B cell (primary cell): ENCODE results near the gene FBXO24. TPM values are rescaled to one million over a fixed set of nuclear protein-coding genes. Genes with fewer than 3 reads are reported as not detected.

ENCODE experiments used
- ATAC-seq: fragments of 200-7000 bp; cut with Tn5 transposase; one replicate; pipeline ENCODE4 v1.10.0; 2021; ENCODE audit warnings: low read depth, mild to moderate bottlenecking, moderate number of reproducible peaks, moderate library complexity
- CTCF ChIA-PET: fragments of 350-600 bp; sonication (Branson Sonifier 250); formaldehyde crosslinking; loops from one replicate; lab custom pipeline; 2021; ENCODE audit warnings: antibody characterized with exemption, inconsistent platforms; lab: Charles Lee
- POLR2A ChIA-PET: fragments of 350-600 bp; sonication (Branson Sonifier 250); formaldehyde crosslinking; loops from one replicate; lab custom pipeline; 2021; ENCODE audit warnings: antibody characterized with exemption; lab: Charles Lee
- DNase-seq: peaks from one replicate; pipeline ENCODE4 v3.0.0; 2013
- H2AFZ ChIP-seq: 2 replicates; pipeline ENCODE4 v1.6.1; 2012; ENCODE audit warnings: mild to moderate bottlenecking, low read depth, low read length; ENCODE audit not compliant: insufficient read depth, poor library complexity, severe bottlenecking
- H3K27ac ChIP-seq, 2 donors: 1 replicate in 1 of 2; 2 replicates in 1 of 2; pipeline ENCODE4 v1.5.1; 2012 to 2013; ENCODE audit warnings: low read length in 2 of 2, mild to moderate bottlenecking in 2 of 2, moderate library complexity in 1 of 2
- H3K27me3 ChIP-seq, 4 experiments: fragments of 200-600 bp in 1 of 4; sonication (generic) in 1 of 4; replicated peaks in 1 of 4; 1 replicate in 2 of 4; 2 replicates in 2 of 4; pipeline versions ENCODE4 v1.6.1 to v1.7.0; 2013 to 2016; ENCODE audit warnings: low read length in 3 of 4, mild to moderate bottlenecking in 2 of 4, mixed read lengths in 1 of 4, moderate library complexity in 1 of 4; ENCODE audit not compliant: insufficient read depth in 4 of 4, control insufficient read depth in 3 of 4; ENCODE audit errors: control extremely low read depth in 1 of 4
- H3K36me3 ChIP-seq, 2 experiments: replicated peaks in 1 of 2; 1 replicate in 1 of 2; 2 replicates in 1 of 2; pipeline versions ENCODE4 v1.6.1 to v1.7.1; 2013; ENCODE audit warnings: low read length in 1 of 2; ENCODE audit not compliant: insufficient read depth in 2 of 2, control insufficient read depth in 1 of 2; ENCODE audit errors: control extremely low read depth in 1 of 2, extremely low read depth in 1 of 2
- H3K4me1 ChIP-seq, 2 donors: fragments of 200-600 bp in 1 of 2; sonication (generic) in 1 of 2; 1 replicate in 1 of 2; 2 replicates in 1 of 2; pipeline versions ENCODE4 v1.5.1 to v1.6.1; 2013 to 2017; ENCODE audit warnings: low read length in 2 of 2; ENCODE audit not compliant: control insufficient read depth in 2 of 2, insufficient read depth in 2 of 2
- H3K4me2 ChIP-seq: replicated peaks from 2 replicates; pipeline ENCODE3; 2012; ENCODE audit warnings: mild to moderate bottlenecking, low read depth, low read length; ENCODE audit not compliant: poor library complexity, severe bottlenecking
- H3K4me3 ChIP-seq, 5 experiments: fragments of 200-600 bp in 1 of 5; sonication (generic) in 1 of 5; 1 replicate in 3 of 5; 2 replicates in 2 of 5; pipeline versions ENCODE4 v1.5.1 to v1.7.0; 2011 to 2016; ENCODE audit warnings: low read length in 4 of 5, mild to moderate bottlenecking in 4 of 5, low read depth in 2 of 5, control low read depth in 1 of 5, moderate library complexity in 1 of 5; ENCODE audit not compliant: insufficient read depth in 1 of 5; ENCODE audit errors: control extremely low read depth in 1 of 5, extremely low read depth in 1 of 5
- H3K79me2 ChIP-seq: fragments of 200-600 bp; sonication (generic); one replicate; pipeline ENCODE4 v1.6.0; 2016; ENCODE audit warnings: low read length; ENCODE audit not compliant: control insufficient read depth, insufficient read depth
- H3K9ac ChIP-seq: fragments of 200-600 bp; sonication (generic); 2 replicates; pipeline ENCODE4 v1.6.1; 2017; ENCODE audit warnings: mild to moderate bottlenecking, low read length, moderate library complexity
- H3K9me3 ChIP-seq, 3 donors: one replicate each; pipeline versions ENCODE4 v1.6.1 to v1.7.1; 2013; ENCODE audit warnings: low read length in 2 of 3; ENCODE audit not compliant: control insufficient read depth in 2 of 3, insufficient read depth in 1 of 3; ENCODE audit errors: control extremely low read depth in 1 of 3
- H4K20me1 ChIP-seq: 2 replicates; pipeline ENCODE4 v1.6.0; 2012; ENCODE audit warnings: mild to moderate bottlenecking, low read length; ENCODE audit not compliant: insufficient read depth, control insufficient read depth, poor library complexity, severe bottlenecking
- H3K27ac Mint-ChIP-seq: one replicate; pipeline ENCODE4 v1.8.0; 2021; ENCODE audit warnings: mixed read lengths
- H3K27me3 Mint-ChIP-seq: one replicate; pipeline ENCODE4 v1.8.0; 2021; ENCODE audit warnings: mixed read lengths
- H3K4me1 Mint-ChIP-seq: one replicate; pipeline ENCODE4 v1.8.0; 2021; ENCODE audit warnings: mixed read lengths
- H3K4me3 Mint-ChIP-seq: one replicate; pipeline ENCODE4 v1.8.0; 2021; ENCODE audit warnings: mixed read lengths
- H3K9me3 Mint-ChIP-seq: one replicate; pipeline ENCODE4 v1.8.0; 2022; ENCODE audit warnings: mixed read lengths; ENCODE audit not compliant: insufficient read depth
- CTCF ChIP-seq: fragments of 200-600 bp; IDR thresholded peaks from one replicate; pipeline ENCODE4 v1.8.0; 2022; ENCODE audit warnings: antibody characterized with exemption, mild to moderate bottlenecking
- EZH2 ChIP-seq: IDR thresholded peaks from 2 replicates; pipeline ENCODE4 v1.6.1; 2012; ENCODE audit warnings: borderline replicate concordance, low read depth, mild to moderate bottlenecking, moderate library complexity, low read length; ENCODE audit not compliant: insufficient read depth, poor library complexity, severe bottlenecking
- WGBS: methylation state at CpG from one replicate; pipeline ENCODE4 v1.1.5; 2013; ENCODE audit warnings: missing lambda C conversion rate; ENCODE audit not compliant: insufficient coverage; 5-methylcytosine and 5-hydroxymethylcytosine counted together
- intact Hi-C: fragments of 100-400 bp; cut with micrococcal nuclease; formaldehyde crosslinking; loops from one replicate; pipeline ENCODE4 v1.10.0; 2022
- polyA plus RNA-seq: library from polyadenylated mRNA; depleted of rRNA; stranded (reverse); fragments of >200 nt; gene quantifications from 2 replicates; pipeline ENCODE4 v1.2.3, GENCODE V29; 2012
- total RNA-seq, 2 donors: library from RNA; stranded (reverse); fragments of 120-200 nt in 1 of 2; gene quantifications; 1 replicate in 1 of 2; 2 replicates in 1 of 2; pipeline versions ENCODE4 v1.2.3 to v1.2.4, GENCODE V29; 2013 to 2022

Gene FBXO24
- total and polyA plus RNA-seq, 2 donors (not counting 1 experiment from before 2014, with no cell fraction given): 1.2 to 1.6 TPM

GRCh38 chr7:100600730-100601038 lies 14.6 kb downstream of the FBXO24 start:
- H2AFZ ChIP-seq: no peak overlapping the region
- no peaks in the 10 kb centered on the region for H3K9me3 ChIP-seq
- intact Hi-C loops: no loop called here
- H3K4me3 ChIP-seq: no peak overlapping the region
- H3K4me1 ChIP-seq: peaks cover 14 to 22% of the 10 kb centered on the region in 2 donors
- H3K79me2 ChIP-seq: no peaks in the 10 kb centered on the region
- H3K27ac ChIP-seq: no peak overlapping the region
- no peak overlapping the region for H3K27ac Mint-ChIP-seq
- no peaks in the 10 kb centered on the region for H3K9me3 Mint-ChIP-seq
- no peak for ATAC-seq
- TF ChIP-seq CTCF (no peak), EZH2 (no peak)
- no peak overlapping the region for H3K4me3 Mint-ChIP-seq
- no peak for DNase-seq
- H3K9ac ChIP-seq: no peak overlapping the region
- ChIA-PET CTCF (no interaction called here), POLR2A (no interaction called here)
- WGBS: 91% methylated on average over 9 of the region's 9 CpGs
- H3K4me1 Mint-ChIP-seq: peaks cover 12% of the 10 kb centered on the region
- no peak overlapping the region for H3K4me2 ChIP-seq
- H4K20me1 ChIP-seq: no peaks in the 10 kb centered on the region
- H3K36me3 ChIP-seq: no peaks in the 10 kb centered on the region
- no peaks in the 10 kb centered on the region for H3K27me3 Mint-ChIP-seq
- no peaks in the 10 kb centered on the region for H3K27me3 ChIP-seq

- POLR2A ChIA-PET: interaction anchor here (0.6 to 1.6 kb wide), 8 partner anchors 9 to 169 kb away, joined by 3 to 9 read pairs (median 4); partner anchors contain the start of genes FBXO24, LRCH4, MOSPD3 and POP7
- no peaks in the 10 kb centered on the region for H3K36me3 ChIP-seq
- H3K9me3 Mint-ChIP-seq: no peaks in the 10 kb centered on the region
- H2AFZ ChIP-seq: peak overlapping the region; percentile 95
- H3K9ac ChIP-seq: peak overlapping the region; percentile 80
- DNase-seq (no peak), ATAC-seq (no peak)
- CTCF ChIA-PET: interaction anchor here (0.6 to 2.5 kb wide), 11 partner anchors 9 to 123 kb away, joined by 3 to 11 read pairs (median 3); partner anchors contain the start of genes FBXO24, LRCH4 and MOSPD3
- no peaks in the 10 kb centered on the region for H3K9me3 ChIP-seq
- intact Hi-C loops: no loop called here
- peaks cover 15 to 25% of the 10 kb centered on the region in 2 donors for H3K4me1 ChIP-seq
- H3K4me2 ChIP-seq: peak overlapping the region; percentile 99
- H3K79me2 ChIP-seq: no peaks in the 10 kb centered on the region
- peak overlapping the region; percentile 88 for H3K4me3 Mint-ChIP-seq
- peaks cover 12% of the 10 kb centered on the region for H3K4me1 Mint-ChIP-seq
- H3K4me3 ChIP-seq: no peak overlapping the region
- H3K27me3 Mint-ChIP-seq: no peaks in the 10 kb centered on the region
- H3K27ac ChIP-seq: no peak overlapping the region
- H3K27ac Mint-ChIP-seq: no peak overlapping the region
- TF ChIP-seq EZH2: no peak
- no peak for TF ChIP-seq CTCF
- no peaks in the 10 kb centered on the region for H4K20me1 ChIP-seq
- 87% methylated on average over 10 of the region's 21 CpGs for WGBS
- no peaks in the 10 kb centered on the region for H3K27me3 ChIP-seq
Observed at GRCh38 chr7:100602889-100603725, 17.0 kb downstream of the FBXO24 start.
